ENCODE data around the gene STARD4.

STARD4 gene

DNA sequence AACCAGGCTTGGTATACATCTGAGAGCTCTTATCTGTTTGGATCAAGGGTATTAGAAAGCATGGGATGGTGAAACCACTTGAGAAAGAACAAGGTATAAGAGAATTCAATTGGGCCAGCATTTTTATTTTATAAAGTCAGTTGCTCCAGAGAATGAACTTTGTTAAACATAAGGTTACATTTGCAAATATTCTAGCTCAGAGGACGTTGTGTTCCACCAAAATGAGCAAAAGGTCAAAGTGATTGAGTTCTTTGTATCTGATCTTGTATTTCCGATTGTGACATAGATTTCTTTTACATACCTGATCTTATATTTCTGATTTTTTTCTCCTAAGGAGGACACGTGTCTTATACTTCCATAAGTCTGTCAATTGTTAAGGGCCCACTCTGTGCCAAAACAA, 8.6 kb upstream of the STARD4 start:
- DNase-seq: no peak

- no peak for DNase-seq
These were observed 6.4 kb upstream of the STARD4 start for GRCh38 chr5:111518777-111519176.

DNA sequence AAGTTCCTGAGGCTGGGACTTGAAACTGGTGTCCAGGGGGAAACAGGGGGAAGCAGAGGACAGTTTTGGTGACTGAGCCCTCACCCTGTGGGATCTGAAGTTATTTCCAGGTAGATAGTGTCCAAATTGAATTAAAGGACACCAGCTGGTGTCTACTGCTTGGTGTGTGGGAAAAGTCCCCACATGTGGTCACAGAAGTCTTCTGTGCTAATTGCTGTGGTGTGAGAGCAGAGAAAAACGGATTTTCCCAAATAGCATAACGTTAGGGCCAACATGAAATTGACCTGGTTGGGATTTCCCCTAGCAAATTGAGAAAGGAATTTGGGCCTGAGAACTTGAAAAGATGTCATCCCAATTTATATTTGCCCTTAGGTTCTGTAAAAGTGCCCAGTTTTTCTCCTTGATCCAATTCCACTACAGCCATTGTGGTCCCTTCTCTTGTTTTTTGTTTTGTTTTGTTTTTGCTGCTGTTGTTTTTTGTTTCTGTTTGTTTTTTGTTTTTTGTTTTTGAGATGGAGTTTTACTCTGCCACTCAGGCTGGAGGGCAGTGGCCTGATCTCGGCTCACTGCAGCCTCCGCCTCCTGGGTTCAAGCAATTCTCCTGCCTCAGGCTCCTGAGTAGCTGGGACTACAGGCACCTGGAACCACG, 5.6 kb upstream of the STARD4 start:
- no peak for DNase-seq

- no peak for DNase-seq
These were observed 1.8 kb upstream of the STARD4 start for GRCh38 chr5:111514087-111514486.

DNA sequence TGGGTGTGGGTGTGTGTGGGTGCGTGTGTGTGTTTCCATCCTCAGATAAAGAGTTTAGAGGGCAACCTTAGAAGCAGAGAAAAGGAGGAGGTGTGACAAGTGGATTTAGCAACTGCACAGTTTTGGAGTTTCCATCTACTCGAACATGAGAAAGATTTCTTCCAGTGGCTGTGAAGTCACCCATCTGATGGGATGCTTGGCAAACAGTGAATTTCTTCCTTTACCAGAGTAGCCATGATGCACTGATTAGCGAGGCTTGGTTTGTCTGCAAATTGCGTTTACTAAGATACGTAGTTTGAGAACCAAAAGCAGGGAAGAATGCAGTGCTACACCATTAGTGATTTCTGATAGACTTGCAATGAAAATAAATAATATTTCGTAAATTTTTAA, 791 bp upstream of the STARD4 start:
- no peak for DNase-seq

DNA sequence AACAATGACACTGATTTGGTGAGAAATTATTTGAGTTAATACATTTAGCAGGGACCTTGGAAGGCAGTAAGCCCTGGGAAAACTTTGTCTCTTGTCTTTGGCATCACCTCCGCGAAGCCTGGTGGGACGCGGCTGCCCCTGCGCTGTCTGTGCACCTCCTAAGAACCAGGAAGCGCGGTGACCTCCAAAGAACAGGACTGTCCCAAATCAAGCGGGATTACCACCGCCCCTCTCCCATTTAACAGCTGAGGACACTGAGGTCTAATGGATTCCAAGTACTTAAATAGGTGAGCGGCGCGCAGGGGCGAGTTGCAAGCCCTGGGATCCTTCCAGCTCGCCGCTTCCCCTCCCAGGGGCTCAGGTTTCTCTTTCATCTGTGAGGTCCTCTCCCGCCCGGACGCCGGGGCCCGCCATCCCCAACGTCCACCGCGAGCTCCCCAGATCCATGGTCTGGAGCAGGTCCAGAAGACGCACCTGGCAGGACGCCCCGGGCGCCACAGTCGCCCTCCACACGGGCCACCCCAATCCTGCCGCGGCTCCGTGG, 432 bp downstream of the STARD4 start:
- no peak for DNase-seq

DNA sequence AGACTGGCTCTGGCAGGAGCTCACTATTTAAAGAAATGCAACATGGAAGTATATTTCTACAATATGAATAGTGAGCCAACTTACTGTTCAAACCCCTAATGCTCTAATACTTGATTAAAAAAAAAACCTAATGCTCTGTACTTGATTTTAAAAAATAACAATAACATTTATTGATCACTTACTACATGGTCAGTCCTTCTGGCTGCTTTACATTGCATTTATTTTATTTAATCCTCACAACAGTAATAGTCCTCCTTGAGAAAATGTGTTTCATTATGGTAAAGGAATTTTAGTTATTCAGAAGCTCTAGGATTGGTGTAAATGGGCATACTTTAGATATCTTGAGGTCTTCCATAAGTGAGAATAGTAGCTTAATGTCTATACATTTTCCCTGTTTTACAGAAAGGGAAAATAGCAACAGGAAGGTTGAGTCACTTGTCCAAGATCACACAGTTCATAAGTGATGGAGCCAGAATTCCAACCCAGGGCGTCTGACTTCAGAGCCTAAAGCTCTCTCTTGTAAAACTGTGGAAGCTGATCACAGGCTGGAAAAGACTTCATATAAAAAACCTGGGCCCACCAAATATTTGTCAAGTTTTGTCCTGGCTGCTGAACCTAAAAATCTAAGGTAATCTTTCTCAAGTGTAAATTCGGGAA, 1.0 kb downstream of the STARD4 start:
- no peak for DNase-seq

DNA sequence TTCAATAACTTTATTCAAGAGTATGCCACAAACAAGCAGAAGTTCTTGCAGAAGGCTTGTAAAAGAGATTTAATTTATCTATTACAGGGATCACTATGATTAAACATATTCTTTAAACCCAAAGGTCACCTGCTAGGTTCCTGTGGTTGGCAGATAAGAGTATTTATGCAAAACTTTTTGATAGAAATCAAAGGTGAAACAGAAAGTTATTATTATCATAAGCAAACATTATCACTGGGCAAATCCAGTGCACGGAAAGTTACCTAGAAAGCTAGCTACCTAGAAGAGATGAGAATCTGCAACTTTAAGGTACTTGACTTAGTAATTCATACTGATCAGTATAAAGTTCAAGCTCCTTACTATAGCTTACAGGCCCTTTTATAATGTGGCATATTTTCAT, 3.2 kb downstream of the STARD4 start:
- no peak for DNase-seq

DNA sequence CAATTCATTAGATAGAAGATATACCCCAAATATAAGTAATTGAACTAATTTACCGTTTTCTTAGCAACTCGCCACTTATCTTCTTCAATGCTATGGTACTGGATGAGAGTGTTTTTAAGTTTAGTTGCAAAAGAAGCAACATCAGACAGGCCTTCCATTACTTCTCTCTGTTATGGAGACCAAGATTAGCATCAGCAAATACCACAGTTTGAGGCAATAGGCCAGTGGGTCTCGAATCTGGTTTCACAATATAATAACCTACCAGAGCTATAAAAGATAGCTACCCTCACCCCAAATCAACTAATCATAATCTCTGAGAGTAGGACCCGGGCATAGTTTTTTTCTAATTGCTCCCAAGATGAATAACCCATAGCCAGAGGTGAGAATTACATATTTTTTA, 5.1 kb downstream of the STARD4 start:
- no peak for DNase-seq

DNA sequence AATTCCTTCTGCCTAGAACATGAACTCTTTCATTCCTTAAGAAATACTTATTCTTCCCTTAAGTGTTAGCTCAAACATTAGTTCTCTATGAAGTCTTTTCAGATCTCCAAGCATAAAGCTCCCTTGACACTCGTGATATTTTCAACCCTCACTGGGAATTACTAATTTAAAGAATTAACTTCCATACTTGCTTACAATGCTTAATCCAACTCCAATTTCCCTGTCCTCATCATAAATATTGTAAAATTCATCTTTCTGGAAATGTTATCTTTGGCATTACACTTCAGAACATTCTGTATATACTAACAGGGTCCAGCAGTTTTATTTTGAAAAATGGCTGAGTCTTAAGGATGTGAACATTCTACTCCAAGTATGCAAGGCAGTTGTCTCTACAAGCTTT, 7.2 kb downstream of the STARD4 start:
- no peak for DNase-seq

GRCh38 chr5:111502956-111503355, 9.4 kb downstream of the STARD4 start:
- no peak for DNase-seq

DNA sequence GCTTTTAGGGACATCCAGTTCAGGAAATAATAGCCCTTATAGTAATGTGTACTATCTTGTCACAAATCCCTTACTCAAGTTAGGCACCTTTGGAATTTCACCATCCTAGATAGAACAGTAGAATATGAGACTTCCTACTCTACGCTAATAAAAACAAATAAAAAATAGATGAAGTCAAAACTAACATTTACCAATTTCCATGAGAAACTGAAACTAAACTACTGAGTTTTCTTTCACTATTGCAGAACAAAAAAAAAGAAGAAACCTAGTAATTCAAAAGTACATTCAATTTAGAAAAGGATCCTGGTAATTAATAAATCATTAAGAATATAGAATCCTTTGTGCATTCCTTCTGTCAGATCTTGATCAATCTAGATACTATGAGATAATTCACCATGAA, 14.0 kb downstream of the STARD4 start:
- DNase-seq: no peak

DNA sequence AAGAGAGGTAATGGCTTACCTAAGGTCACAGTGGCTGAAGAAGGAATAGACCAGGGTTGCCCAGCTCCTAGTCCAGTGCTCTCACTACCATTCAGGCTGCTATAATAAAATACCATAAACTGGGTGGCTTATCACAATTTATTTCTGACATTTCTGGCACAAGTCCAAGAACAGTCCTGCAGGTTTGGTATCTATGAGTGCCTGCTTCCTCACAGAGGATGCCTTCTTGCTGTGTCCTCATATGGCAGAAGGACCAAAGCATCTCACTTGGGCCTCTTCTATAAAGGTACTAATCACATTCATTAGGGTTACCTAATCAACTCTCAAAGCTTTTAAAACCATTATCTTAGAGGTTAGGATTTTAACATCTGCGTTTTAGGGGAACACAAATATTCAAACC, 17.2 kb downstream of the STARD4 start:
- DNase-seq: no peak

DNA sequence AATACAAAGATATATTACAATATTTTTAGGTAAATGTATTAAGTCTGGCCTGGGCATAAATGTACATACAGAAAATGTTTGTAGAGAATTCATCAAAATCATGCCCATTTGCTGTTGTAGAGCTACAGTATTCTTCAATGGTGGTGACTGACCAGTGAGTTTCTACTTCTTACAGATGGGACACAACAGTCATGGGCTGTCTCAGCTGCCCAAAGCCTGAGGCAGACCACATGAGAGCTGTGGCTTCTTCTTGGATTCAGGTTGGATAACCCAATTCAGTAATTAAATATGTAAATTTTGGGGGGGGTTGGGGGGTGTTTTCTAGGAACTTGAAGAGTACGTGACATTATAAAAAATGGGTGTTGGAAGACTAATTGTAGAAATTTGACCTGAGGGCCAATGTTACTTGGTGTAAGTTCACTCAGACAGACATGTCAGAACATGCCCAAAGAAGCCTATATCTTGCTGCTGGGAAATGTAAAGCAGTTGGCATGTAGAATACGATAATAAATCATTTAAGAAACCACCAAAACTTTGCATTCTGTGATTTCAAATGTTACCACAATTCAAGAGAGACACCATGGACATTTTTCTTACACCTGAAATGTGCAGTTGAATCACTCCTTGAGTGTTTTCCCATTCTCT, 17.9 kb downstream of the STARD4 start:
- no peak for DNase-seq

DNA sequence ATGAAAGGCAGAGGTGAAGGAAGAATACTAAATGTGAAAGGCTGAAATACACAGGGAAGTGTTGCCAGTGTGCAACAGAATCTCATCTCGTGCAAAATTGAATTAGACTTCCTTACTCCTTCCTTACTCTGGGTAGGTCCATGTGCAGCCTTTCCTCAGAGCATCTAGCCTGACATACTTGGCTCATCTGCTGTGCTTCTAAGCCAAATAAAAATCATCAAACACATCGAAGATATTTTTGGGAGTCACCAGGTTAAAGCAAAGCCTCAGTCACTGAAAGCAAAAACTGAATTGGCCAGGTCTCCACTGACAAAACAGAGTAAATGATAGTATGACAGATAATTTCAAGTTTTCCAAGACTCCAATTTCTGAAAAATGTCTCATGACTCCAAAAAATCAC, 19.3 kb downstream of the STARD4 start:
- DNase-seq: no peak

GRCh38 chr5:111488353-111488752, 24.0 kb downstream of the STARD4 start:
- DNase-seq: no peak

GRCh38 chr5:111486926-111487325, 25.4 kb downstream of the STARD4 start:
- no peak for DNase-seq

DNA sequence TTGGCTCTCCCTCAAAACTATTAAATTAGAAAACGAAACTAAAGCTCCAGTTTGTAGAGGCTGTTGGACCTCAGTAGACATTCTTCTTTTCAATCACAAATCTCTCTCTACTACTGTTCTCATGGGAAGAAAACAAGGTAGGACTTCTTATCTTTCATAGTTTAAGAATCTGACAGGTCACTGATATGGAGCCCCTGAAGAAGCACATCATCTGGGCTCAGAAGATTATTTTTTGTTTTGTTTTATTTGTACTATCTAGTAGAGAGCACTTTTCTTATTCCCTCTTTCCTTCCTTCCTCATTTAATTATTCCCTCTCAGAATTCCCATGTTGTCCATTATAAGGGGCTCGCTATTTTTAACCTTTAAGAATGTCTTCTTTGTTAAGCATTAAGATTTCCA, 26.3 kb downstream of the STARD4 start:
- no peak for DNase-seq

- DNase-seq: no peak
These were observed 32.0 kb downstream of the STARD4 start for GRCh38 chr5:111480346-111480745.

- no peak for DNase-seq
These were observed 33.4 kb downstream of the STARD4 start for GRCh38 chr5:111478898-111479297.

GRCh38 chr5:111478266-111478665, 34.1 kb downstream of the STARD4 start:
- no peak for DNase-seq

DNA sequence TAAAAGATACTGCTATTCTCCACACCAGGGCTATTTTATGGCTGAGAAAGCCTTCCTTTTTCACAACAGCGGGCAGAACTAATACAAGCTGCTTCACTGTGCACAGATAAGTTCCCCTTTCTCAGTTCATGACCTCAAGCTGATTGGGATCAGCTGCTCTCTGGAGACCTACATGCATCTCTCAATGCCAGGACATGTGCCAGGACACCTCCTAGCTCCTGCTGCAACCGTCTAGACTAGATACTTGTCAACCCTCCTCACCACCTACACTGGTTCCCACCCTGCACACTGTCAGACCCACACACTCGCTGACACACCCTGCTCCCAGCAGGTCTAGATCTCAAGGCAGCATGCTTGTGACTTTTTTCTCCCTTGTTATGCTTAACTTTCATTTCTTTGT, 39.8 kb downstream of the STARD4 start:
- DNase-seq: no peak

DNA sequence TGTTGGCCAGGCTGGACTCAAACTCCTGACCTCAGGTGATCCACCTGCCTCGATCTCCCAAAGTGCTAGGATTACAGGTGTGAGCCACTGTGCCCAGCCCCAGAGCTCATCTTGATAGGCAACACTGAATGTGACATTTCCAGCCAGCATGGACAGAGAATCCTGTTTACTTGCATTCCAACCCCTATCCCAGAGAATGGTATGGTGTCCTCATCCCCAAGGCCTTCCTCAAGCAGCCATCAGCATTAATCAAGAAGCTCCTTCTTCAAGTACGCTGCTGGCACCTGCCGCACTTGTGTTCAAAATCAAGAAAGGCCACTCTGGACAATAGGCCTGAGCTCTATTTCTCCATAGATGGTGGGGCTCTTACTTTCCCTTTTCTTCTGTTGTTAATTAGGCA, 40.2 kb downstream of the STARD4 start:
- DNase-seq: no peak

DNA sequence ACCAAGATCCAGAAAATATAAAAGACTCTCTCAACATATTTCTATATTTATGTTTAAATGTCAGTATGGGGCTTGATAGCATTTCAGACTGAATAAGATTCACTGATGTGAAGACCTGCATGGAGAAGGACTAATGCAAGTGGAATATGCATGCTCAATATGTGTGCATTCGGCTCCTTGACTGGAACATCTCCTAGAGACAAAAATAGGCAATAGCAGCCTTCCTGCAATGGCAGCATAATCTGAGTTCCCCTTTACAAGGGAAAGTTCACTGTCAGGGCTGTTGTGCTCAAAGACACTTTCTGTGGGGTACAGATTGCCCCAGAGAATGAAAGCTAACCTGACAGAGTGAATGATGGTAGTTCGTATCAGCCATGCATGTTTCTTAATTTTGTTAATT, 42.4 kb downstream of the STARD4 start:
- DNase-seq: no peak

Measured in NCI-H2171 (cell line).